Putamen (tissue), 1 donor: ENCODE data around the gene DNTTIP2.
"Not testable (repeated sequence)": the region's sequence is repeated elsewhere in the genome, so short reads cannot be mapped to it uniquely, and the experiment has no call there.

ENCODE experiments used
- DNase-seq: peaks from one replicate; pipeline ENCODE4 v3.0.0-alpha.2; 2016; ENCODE audit warnings: low spot score

Gene DNTTIP2

GRCh38 chr1:93874025-93874651 lies 4.9 kb downstream of the DNTTIP2 start:
- no peak for DNase-seq

DNA sequence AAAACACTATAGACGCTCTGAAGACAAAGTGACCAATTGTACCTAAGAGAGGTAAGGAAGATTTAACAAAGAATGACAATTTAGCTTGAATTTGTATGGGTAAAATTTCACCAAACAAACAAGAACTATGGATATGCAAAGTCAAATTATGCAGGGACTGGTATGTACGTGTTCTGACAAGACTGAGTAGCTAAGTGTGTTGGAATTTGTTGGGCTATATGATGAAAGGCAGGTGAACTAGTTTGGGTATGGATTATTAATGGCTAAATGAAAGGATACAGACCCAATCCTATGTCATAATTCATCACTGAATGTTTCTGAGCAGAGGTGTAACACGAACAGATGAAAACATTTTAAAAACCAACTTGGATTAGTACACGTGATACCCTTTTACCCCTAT lies 7.6 kb downstream of the DNTTIP2 start:
- DNase-seq: no peak

DNA sequence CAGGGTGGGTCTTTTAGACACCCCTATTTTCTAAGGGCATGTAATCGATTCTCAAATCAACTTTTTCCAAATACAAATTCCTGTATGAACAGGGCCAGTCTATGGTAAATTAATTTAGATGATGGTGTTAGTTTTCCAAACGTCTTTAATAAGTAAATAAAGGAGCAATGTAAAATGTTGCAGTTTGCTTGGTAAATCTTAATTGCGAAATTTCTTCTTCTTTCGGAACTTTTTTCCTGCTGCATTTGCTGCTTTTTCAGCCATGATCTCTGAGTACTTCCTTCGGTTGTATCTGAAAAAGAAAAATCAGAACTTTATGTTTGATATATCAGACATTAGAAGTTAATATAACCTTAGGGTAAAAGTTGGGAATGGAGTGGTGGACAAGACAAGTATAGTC lies 9.4 kb downstream of the DNTTIP2 start:
- no peak for DNase-seq

- not testable (repeated sequence) for DNase-seq
Observed at GRCh38 chr1:93868492-93868891, 10.5 kb downstream of the DNTTIP2 start.

- DNase-seq: no peak
Observed at GRCh38 chr1:93865253-93865652, 13.8 kb downstream of the DNTTIP2 start.

- DNase-seq: no peak
Observed at GRCh38 chr1:93864175-93864574, 14.8 kb downstream of the DNTTIP2 start.

DNA sequence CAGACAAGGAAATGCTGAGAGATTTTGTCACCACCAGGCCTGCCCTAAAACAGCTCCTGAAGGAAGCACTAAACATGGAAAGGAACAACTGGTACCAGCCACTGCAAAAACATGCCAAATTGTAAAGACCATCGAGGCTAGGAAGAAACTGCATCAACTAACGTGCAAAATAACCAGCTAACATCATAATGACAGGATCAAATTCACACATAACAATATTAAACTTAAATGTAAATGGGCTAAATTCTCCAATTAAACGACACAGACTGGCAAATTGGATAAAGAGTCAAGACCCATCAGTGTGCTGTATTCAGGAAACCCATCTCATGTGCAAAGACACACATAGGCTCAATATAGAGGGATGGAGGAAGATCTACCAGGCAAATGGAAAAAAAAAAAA lies 21.4 kb downstream of the DNTTIP2 start:
- DNase-seq: not testable (repeated sequence)

DNA sequence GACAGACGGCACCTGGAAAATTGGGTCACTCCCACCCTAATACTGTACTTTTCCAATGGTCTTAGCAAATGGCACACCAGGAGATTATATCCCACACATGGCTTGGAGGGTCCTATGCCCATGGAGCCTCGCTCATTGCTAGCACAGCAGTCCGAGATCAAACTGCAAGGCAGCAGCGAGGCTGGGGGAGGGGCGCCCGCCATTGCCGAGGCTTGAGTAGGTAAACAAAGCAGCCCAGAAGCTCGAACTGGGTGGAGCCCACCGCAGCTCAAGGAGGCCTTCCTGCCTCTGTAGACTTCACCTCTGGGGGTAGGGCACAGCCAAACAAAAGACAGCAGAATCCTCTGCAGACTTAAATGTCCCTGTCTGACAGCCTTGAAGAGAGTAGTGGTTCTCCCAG lies 23.0 kb downstream of the DNTTIP2 start:
- DNase-seq: not testable (repeated sequence)

DNA sequence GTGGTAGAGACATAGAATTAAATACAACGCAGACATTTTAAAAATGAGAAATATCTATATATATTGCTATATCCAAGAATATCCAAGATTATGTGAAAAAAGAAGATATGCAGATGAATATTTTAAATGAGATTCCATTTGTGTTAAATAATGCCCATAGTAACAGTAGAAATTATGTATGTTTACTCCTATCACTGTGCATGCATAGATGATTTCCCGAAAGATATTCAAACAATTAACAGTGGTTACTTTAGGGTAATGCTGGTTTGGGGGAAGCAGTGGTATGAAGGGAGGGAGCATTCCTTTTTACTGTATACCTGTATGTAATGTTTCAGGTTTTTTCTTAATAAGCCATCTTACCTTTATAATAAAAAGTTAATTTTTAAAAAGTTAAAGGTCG lies 25.1 kb downstream of the DNTTIP2 start:
- DNase-seq: no peak

DNA sequence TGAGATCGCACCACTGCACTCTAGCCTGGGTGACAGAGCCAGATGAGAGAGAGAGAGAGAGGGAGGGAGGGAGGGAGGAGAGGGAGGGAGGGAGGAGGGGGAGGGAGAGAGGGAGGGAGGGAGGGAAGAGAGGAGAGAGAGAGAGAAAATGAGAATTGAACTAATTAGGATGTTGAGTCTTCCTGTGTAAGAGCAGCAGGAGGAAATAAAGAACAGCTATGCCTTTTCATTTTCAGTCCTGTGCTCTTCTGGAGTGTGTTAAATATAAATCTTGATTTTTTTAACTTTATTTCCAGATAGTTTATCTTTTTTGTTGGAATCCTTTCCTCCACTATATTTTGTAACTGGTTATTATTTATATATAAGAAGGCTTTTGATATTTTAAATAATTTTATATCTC lies 27.1 kb downstream of the DNTTIP2 start:
- no peak for DNase-seq

DNA sequence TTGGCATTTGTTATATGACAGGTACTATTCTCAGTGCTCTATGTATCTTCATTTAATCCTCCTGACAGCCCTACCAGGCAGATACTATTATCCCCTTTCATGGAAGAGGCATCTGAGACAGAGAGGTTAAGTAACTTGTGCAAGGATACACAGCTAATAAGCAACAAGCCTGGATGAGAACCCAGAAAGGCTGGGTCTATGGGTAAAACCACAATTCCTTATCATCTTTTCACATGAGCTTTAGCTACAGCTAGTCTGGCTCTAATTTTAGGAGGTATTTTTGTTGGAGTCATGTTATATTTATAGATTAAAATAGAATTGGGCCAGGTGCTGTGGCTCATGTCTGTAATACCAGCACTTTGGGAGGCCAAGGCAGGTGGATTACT lies 27.7 kb downstream of the DNTTIP2 start:
- DNase-seq: no peak

DNA sequence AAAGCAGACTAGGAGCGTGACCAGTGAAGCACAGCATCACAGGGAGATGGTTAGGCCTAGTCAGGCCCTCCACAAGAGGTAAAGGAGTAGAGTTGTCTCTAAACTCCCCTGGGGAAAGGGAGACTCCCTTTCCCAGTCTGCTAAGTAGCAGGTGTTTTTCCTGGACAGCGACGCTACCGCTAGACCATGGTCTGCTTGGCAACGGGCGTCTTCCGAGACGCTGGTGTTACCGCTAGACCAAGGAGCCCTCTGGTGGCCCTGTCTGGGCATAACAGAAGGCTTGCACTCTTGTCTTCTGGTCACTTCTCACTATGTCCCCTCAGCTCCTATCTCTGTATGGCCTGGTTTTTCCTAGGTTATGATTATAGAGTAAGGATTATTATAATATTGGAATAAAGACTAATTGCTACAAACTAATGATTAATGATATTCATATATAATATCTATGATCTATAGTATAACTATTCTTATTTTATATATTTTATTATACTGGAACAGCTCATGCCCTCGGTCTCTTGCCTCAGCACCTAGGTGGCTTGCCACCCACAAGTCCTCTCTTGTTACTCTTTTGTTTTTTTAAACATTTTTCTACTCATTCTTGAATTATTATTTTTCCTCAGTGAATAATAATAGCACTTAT lies 28.2 kb downstream of the DNTTIP2 start:
- peak; percentile 27 for DNase-seq

- DNase-seq: no peak
Observed at GRCh38 chr1:93848350-93848883, 30.6 kb downstream of the DNTTIP2 start.

DNA sequence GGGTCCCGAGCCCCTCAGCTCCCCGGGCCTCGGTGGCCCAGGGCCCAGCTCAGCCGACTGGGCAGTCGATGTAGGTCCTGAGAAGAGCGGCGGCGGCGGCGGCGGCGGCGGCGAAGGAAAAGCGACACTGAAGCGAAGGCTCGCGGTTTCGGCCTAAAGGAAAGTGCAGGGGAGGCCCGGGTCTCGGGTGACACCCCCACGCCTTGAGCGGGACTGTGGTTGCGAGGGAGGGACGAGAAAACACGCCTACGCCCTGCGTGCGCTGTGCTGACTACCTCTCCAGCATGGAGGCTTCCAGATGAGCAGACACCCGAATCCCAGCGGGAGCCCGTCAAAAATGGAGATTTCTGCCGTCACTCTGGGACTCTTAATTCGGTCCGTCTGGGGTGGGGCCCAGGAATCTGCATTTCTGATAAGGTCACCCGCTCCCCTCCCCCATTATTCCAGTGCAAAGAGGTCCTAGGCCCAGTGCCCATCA lies 31.2 kb downstream of the DNTTIP2 start:
- peak; percentile 68 for DNase-seq

GRCh38 chr1:93846992-93847810 lies 31.8 kb downstream of the DNTTIP2 start:
- peak; percentile 91 for DNase-seq

DNA sequence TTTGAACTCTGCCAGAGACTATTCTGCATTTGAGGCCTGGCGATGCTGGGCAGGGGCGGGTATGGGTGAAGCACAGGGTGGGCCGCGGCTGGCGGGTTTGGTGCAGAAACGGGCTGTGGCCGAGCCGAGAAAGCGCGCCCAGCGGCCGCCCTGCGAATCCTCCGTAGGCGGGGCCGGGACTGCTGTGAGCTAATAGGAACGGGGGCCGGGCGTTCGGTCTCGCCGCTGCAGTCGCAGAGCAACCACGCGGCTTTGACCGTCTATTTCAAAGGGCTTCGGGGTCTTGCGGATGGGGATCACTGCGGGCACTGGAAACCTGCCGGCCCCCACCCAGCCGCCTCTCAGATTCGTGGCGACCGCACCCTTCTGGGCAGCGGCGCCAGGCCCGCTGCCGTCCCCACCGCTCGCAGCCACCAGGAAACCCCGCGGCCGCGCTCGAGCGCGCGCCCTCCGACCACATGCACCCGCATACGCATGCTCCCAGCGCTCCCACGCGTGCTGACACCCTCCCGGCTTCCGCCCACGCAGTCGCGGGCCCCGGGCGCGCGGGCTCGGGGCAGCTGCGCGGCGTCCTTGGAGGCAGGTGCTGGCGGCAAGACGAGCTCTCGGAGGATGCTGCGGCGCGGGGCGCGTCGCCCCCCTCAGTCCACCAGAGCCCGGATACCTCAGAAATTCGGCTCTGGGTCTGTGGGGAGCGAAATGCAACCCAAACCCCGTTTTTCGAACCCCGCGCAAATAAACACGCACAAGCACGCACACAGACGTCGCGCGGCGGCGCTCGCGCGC lies 32.6 kb downstream of the DNTTIP2 start:
- peak; percentile 86 for DNase-seq

DNA sequence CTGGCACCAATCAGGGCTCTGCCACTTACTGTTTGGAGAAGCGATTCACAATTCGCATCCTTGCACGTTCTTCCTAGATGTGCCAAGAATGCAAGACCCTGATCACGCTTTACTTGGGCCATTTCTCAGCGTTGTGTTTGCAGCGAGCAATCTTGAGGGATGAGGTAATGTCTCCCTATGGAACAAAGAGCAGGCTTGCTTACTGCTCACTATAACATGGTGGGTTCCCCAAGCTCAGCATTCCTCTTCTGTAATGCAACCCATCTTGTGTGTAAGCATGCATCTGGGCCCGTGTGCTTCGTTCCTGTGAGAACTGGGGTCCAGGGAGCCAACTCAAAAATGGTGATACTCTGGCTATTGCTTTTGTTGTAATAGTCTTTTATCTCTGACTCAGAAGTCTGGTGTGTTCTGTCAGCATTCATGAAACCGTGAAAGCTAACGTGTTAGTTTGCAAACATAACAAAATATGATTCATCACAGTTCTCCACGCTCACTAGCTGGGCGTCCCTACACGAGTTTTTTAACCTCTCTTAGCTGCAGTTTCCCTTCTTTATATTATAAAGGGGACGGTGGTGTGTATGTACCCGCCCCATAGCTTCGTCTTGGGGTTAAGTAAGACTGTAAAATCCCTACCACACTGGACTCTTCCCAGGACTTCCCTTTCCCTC lies 33.3 kb downstream of the DNTTIP2 start:
- DNase-seq: no peak

DNA sequence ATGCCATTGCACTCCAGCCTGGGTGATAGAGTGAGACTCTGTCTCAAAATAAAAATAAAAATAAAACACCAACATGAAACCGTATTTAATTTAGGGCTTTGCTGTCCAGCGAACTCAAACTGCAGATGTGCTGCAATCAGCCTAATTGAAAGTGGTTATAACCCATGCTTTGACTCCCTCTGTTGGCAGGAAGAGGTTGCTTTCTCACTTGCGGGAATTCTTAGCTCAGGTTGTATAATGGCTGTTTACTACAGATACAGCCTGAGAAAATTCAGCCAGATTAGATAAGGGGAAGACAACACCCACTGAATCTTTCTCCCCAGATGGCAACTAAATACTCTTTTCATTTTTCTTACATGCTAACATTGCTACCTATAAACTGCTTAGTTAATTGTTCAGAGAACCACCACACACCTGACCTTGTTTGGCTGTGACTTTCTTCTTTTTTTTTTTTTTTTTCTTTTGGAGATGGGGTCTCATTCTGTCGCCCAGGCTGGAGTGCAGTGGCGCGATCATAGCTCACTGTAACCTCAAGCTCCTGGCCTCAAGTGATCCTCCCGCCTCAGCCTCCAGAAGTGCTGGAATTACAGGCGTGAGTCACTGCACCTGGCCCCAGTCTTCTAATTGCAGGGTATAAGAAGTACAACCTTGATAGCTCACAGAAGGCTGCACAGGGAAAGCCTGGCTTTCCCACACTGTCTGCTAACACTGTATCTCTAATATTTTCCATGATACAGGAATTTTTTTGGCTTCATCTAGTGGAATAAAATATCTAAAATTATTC lies 34.6 kb downstream of the DNTTIP2 start:
- DNase-seq: peak; percentile 68

DNA sequence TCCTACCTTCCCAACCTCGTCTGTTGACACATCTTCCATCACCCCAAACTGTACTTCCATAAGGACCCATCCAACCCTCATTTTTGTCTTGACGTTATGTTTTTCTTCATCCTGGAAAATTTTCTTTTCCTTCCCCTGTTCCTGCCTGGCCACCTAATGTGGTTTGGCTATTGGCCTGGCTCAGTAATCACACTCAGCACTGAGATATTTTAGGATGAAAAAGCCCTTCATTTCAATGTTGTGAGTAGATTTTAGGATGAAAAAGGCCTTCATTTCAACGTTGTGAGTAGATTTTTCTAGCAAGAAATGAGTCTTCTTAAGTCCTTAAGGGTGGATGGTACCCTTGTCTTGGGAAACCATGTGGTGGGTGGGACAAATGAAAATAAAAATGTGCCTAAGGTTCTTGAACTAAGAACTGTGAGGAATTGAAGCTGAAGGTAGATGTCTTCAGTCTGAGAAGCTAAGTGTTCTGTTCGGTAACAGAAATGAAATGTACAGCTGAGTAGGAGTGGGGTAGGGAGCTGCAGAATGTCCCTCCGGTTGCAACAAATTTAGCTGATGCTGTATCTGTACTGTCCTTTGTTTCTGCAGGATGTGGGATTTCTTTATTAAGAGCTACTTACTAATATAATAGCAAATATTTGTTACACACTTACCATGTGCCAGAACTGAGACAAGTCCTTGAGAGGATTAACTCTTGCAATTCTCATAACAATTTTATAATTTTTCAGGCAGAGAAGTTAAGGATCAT lies 36.1 kb downstream of the DNTTIP2 start:
- DNase-seq: no peak

- no peak for DNase-seq
Observed at GRCh38 chr1:93841771-93842170, 37.2 kb downstream of the DNTTIP2 start.
